NCI-H1105 (cell line): ENCODE results near the gene RNF123.

Experiments
- DNase-seq: peaks from one replicate; lab custom pipeline; 2025; lab: John Stamatoyannopoulos, UW

Gene RNF123

DNA sequence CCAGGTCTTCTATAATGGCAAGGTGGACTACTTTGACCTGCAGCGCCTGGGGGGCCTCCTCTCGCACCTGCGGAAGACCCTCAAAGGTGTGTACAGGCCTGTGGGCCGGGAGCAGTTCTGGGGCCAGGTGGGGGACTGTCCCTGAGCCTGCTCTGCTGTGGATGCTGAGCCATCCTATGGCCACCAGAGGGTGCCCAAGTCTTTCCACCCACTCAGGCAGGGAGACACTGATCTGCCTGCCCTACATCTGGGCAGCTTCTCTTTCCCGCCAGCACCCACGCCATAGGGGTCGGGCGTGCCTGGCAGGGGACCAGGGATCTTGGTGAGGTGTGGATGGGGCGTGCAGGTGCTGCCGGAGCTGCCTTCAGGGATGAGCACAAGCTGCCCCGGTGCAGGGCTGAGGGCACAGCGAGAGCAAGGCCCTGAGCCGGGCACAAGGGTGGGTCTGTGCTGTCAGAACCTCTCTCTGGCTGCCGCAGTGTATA lies 14.1 kb downstream of the RNF123 start:
- peak; percentile 42 for DNase-seq

DNA sequence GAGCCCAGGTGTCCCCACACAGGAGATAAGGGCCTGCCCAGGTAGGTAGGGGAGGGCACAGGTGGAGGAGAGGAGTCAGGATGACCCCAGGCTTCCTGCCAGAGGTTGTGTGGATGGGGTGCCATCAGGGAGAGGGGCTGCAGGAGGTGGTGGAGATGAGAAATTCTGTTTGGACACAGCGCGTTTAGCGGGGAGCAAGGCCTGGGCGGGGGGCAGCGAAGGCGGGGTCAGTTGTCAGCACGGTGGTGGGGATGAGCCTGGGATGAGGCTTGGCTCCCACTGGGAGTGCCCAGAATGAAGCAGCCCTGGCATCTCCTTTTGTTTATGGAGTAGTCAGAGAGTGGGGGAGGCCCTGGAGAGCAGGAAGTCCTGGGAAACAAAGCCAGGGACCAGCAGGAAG lies 14.6 kb downstream of the RNF123 start:
- DNase-seq, result no peak

DNA sequence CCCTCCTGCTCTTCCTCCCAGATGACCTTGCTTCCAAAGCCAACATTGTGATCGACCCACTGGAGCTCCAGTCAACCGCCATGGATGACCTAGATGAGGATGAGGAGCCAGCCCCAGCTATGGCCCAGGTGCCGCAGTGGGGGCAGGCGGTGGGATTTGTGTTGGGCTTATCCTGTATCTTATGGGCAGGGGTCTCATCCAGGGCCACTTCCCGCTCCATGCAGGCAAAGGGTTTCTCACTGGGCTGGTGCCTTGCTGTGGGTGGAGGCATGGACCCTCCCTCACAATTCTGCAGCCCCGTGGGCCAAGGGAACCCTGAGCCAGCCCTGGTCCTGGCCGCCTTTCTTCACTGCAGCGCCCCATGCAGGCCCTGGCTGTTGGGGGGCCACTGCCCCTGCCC lies 15.3 kb downstream of the RNF123 start:
- DNase-seq, result no peak

DNA sequence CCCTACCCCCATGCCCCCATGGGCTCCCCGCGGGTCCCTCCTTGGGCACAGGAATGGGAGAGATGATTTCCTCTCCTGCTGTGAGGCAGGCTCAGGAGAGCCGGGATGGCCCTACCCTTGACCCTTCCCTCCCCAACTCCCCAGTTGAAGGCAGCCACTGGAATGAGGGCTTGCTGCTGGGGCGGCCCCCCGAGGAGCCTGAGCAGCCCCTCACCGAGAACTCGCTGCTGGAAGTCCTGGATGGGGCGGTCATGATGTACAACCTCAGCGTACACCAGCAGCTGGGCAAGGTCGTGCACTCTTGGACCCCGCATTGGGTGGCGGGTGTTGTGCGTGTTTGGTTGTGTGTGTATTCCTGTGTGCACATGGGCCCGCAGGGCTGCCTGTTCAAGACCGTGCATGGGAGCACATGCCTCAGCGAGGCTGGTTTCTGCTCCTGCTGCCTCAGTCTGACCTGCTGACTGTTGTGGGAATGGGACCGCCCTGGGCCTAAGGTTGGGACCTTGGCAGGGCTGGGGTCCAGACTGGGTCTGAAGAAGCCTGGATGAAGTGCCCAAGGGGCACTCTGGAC lies 16.1 kb downstream of the RNF123 start:
- no peak for DNase-seq

DNA sequence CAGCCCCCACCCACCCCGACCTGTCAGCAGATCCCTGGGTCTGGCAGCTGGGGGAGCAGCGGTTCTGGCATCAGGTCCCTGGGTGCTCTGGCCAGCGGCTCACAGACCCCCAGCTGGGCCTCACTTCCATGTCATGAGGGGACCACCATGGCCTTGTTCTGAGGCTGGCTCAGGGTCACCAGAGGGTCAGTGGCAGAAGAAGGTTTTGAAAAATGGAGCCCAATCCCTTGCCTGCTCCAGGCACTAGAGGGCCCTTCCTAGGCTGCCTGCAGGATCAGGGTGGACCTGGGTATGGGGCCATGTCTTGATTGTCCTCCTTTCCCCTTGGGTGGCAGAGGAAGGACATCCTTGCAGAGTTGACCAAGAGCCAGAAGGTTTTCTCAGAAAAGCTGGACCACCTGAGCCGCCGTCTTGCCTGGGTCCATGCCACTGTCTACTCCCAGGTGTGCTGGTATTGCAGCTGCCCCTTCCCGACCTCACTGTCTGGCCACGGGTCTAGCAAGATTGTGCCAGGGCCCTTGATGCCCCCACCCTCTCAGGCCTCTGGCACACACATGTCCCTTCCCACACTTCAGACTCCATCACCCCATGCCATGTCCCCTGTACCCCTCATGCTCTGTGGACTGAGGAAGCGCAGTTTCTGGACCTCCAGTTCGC lies 17.2 kb downstream of the RNF123 start:
- DNase-seq, result no peak

DNA sequence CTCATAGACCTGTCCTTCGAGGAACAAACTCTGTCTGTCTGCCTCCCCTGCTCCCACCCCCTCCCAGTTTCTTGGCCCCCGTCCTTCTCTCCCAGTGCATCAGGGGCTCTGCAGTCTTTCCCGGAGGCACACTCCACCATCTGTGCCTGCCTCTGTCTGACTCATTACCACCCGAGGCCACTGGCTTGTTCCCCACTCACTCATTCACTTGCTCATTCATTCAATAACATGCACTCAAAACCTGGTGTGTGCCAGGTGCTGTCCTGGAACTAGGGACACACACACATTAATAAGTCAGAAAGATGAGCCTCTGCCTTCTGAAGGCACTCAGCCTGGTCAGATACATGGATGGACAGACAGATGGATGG lies 17.7 kb downstream of the RNF123 start:
- no peak for DNase-seq

DNA sequence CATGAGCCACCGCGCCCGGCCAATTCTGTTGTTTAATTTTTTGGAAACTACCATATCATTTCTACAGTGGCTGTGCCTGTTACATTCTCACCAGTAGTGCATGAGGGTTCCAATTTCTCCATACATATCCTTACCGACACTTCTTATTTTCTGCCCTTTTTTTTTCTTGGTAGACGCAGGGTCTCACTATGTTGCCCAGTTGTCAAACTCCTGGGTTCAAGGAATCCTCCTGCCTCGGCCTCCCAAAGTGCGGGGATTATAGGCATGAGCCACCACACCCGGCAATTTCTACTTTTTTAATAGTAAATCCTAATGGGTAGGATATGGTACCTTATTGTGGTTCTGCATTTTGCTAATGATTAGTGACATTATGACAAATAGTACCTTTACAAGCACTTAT lies 20.5 kb downstream of the RNF123 start:
- DNase-seq, result no peak

DNA sequence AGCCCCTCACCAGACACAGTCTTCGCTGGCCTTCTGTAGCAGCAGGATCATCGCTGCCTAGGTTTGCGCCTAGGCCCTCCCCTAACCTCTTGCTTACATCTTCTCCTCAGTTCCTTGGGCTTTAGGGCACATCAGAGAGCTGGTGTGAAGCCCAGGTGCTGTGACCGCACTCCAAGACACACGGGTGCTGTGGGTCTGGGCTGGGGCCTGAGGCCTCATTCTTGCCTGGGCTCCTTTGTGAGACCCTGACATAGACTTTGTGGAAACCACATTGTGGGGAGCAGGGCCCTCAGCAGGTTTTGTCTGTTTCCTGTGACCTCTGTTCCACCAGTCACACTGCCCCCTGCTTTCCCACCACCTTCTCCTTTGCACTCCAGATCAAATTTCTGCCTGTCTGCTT lies 22.1 kb downstream of the RNF123 start:
- no peak for DNase-seq

DNA sequence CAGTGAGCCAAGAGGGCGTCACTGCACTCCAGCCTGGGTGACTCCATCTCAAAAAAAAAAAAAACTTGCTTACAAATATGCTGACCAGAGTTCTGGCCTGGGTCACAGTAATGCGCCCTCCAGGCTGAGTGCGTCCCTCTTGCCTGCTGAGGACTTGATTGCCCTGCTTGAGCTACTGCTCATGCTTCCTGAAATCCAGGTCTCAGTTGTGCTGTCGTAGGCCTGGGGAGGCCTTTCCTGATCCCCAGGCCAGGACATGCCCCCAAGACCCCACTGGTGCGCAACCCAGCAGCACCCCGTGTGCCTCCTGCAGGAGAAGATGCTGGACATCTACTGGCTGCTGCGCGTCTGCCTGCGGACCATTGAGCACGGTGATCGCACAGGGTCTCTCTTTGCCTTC lies 22.8 kb downstream of the RNF123 start:
- DNase-seq, result no peak

DNA sequence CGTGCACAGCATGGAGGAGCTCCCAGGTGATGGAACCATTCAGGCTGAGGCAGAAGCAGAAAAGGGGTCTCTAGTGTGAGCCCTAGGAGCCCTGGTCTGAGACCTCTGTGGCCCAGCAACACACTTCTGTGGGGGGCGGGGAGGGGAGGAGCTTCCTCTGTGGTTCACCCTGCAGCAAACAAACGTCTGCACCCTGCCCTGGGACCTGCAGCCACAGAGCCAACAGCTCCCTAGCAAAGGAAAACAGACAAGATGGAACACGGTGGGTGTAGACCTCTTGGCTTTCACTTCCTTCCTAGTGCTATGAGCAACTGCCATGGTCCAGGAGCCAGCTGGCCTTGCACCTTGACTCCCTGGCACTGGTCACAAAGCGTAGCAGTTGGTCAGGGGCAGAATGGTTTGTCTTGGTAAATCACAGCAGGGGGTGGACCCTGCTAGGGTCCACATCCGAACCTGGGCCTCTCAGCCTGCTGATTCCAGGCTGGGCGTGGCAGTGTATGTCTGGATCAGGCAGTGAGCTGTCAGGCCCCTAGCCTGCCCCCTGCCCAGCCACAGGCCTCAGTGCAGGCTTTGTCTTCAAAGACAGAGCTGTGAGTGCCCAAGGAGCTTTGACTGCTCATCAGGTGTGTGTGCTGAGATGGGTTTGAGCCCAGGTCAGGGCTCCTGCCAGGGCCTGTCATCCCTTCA lies 23.4 kb downstream of the RNF123 start:
- no peak for DNase-seq

DNA sequence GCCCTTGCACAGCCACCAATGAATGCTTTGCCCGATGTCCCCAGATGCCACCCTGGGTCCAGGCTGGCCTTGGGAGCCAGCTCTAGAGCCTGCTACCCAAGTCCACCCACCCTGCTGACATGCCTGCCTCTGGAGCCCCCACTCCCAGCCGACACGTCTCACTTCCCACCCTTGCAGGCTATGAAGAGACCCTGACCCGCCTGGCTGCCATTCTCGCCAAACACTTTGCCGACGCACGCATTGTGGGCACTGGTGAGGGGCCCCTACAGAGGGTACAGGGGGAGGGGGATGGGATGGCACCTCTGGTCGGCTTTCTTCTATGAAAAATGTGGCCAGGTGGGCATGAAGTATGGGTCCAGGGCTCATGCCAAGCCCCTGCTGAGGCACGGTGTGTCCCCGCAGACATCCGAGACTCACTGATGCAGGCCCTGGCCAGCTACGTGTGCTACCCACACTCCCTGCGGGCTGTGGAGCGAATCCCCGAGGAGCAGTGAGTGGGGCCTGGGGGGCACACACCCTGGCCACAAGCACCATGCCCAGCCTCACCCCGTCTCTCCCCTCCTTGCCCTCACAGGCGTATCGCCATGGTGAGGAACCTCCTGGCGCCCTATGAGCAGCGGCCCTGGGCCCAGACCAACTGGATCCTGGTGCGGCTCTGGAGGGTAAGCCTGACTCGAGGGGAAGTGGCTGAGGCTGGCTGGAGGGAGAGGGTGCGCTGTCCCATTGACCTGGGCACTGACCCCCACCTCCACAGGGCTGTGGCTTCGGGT lies 24.2 kb downstream of the RNF123 start:
- no peak for DNase-seq

DNA sequence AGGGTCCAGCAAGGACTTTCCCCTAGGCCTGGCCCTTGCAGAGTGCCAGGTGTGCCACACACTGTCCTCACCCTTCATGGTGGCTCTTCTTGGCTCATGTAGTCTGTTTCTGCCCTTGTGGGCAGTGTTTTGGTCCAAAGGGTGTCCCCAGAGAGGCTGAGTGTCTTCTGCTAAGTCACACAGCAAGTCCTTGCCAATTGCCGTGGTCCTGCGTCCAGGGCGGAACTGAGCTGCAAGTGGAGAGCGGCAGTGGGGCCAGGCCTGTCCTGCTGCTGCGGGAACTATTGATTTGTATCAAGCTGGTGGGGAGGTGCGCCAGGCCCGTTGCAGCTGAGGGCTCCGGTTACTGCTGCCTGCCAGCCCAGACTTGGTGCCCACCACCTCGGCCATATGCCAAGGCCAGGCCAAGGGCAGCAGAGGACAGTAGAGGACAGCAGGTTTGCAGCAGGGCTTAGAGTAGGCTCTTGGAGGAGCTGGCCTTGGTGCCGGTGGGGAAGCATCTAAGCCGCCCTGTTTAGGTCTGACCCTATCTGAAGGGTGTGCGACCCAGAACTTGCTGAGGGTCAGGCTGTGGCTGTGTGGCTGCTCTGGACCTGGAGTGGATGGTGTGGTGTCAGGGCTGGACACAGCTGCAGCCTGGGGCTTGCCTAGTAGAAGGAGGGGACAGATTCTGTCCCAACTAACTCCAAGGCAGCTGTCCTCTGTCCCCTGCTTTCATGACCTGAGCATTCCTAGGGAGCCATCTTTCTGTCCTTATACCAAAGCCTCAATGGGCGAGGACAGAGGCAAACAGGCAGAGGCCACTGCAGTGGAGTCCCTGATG lies 25.6 kb downstream of the RNF123 start:
- no peak for DNase-seq

DNA sequence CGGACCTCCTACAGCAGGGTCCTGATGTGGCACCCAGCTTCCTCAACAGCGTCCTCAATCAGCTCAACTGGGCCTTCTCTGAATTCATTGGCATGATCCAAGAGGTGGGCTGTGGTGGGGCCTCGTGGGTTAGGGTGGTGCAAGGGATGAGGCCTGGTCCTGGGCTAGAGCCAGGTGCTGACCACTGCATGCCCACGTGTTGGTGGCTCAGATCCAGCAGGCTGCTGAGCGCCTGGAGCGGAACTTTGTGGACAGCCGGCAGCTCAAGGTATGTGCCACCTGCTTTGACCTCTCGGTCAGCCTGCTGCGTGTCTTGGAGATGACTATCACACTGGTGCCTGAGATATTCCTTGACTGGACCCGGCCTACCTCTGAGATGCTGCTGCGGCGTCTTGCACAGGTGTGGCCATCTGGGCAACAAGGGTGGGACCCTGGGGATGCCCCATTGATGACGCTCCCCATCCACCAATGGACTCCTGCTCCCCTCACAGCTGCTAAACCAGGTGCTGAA lies 26.3 kb downstream of the RNF123 start:
- no peak for DNase-seq

DNA sequence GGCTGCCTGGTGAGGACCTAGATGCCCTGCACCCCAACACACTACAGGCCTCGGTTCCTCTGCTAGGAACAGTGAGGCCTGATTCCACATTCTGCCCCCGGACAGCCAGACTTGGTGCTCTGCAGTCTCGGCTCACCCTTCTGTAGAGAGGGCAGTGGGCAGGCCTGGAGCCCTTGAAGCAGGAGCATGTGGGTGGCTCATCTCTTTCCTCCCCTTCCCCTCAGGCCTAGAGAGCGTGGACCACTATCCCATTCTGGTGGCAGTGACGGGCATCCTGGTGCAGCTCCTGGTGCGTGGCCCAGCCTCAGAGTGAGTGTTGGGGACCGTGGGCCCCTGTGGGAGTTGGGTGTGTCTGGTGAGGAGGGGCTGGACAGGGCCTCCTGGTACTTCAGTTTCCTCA lies 26.8 kb downstream of the RNF123 start:
- DNase-seq, result no peak

DNA sequence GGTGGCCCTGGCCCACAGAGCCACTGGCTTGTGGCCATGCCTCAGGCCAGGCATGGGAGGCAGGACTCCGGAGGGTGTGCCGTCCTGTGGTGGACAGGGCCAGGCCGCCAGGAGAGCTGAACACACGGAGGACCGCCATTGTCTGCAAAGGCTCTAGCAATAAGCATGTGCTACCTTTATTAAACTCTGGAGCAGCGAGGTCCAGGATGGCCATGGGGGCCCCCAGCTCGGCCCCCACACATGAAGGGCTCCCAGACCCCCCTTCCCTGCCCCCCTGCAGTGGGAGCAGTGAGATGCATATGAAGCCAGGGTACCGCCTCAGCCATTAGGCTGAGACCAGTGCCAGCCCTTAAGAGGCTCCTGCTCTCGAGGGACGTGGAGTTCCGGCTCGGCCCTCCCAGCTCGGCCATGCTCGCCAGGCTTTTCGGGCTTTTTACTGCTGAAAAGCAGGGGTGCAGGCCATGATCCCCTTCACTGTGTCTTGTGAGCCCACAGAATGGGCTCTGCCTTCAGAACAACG lies 27.4 kb downstream of the RNF123 start:
- DNase-seq, result no peak

DNA sequence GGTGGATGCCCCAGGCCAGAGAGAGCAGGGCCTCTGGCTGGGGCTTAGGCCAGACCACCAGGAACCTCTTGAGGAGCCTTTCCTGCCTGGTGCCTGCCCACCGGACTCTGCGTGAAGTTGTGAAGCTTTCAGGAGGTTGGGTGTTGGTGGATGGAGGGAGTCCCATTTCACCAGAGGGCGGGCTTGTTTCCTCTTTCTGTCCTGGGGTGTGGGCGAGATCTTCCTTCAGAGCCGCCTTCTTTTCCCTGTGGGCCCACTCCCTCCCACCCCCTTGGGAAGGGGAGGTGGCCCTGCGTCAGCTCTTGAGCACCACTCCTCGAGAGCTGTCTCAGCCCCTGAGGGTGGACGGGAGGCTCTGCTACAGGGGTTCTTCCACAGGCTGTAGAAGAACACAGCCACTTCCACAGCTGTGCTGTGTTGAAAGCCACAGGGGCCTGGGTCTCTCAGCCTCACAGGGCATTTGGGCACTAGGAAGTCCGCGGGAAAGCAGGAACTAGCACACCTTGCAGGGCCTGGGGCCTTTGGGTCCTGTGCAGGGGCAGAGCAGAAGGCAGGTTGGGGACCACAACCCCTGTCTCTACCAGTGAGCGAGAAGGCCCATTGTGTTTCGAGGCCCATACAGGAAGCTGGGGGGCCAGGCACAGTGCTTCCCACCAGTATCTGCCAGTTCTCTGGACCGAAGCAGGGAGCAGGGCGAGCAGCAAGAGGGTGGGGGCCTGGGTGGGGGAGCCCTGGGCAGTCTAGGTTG lies 28.0 kb downstream of the RNF123 start:
- no peak for DNase-seq

DNA sequence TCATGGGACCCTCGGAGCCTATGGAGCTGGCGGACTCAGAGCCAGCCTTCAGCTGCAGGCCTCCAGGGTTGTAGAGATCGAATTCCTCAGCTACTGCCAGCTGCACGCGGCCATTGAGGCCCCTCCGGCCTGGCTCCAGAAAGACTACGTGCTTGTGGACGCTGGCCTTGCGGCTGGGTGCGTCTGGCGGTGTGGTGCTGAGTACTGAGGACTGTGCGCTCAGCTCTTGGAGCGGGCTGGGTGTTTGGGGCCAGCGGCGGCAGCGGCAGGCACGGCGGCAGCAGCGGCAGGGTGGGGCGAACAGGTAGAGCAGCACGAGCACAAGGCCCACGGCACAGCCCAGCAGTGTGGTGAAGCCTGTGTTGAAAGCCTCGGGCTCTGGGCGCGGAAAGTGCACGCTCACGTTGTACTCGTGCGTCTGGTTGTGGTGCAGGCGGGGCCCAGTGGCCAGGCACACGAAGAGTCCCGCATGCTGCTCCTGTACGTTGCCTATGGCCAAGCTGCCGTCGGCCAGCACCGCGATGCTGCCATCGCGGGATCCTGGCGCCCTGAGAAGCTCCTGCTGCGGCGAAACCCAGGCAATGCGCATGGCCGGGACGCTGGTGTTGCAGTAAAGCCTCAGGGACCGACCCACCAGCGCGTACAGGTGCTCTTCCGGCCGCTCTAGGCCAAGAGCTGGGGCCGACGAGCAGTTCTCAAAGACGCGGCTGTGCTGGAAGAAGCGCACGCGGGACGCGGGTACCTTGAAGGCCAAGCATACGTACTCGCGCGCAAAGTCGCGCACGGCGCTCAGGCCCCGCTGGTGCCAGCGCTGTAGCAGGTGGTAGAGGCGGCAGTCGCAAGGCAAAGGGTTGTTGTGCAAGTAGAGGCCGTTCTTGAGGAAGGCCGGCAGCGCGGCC lies 28.9 kb downstream of the RNF123 start:
- peak; percentile 19 for DNase-seq

DNA sequence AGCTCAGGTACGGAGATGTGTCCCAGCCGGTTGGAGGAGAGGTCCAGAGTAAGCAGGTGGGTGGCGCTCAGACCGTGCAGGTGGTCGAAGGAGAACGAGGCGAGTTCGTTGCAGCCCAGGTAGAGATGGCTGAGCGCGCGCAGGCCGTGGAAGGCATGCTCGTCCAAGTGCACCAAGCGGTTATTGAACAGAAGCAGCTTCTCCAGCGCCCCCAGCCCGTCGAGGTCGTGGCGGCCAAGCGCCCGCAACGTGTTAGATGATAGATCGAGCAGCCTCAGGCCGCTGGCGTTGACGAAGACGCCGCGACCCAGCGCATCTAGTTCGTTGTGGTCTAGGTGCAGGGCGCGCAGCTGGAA lies 29.5 kb downstream of the RNF123 start:
- no peak for DNase-seq

DNA sequence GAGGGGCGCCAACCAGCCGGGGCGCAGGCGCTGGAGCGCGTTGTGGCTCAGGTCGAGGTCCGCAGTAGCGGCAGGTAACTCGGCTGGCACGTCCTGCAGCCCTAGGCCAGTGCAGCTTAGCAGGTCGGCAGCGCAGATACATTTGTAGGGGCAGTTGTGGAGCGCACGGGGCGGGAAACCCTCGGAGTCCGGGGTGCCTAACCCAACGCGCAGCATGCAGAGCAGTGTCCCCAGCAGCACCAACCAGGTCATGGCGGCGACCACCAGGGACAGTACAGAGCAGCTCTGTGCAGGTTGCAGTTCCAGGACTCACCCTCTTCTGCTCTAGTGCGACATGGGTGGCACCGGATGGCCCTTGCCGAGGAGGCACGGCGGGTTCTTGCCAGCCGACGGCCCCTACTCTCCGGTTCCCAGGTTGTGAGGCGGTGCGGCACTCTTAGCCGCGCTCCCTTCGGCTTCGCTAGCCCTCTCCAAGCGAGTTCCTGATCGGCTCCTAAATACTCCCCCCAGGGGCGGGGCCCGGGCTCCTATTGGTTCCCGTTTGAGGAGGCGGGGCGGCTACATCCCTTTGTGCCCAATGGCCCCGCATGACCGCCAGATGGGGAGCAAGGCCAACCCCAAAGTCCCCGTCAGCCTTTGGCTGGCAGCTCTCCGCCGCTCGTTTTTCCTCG lies 30.0 kb downstream of the RNF123 start, which contains the start of gene AMIGO3:
AMIGO3 (minus strand) TSS at position 471 of the 671 bp plus-strand sequence; CDS start at position 252, 219 bp downstream.
- peak; percentile 87 for DNase-seq
